H1 (cell line): Measurements from ENCODE around the gene SLC22A3. TPM values are rescaled to one million over a fixed set of nuclear protein-coding genes. Genes with fewer than 3 reads are reported as not detected.

Source experiments
- ASH2L ChIP-seq: fragments of 200-600, 300-600 bp; sonication (generic); IDR thresholded peaks from one replicate; pipeline ENCODE4 v1.7.1; 2017; ENCODE audit warnings: low read length
- ATF2 ChIP-seq: IDR thresholded peaks from 2 replicates; pipeline ENCODE4 v1.6.1; 2012; ENCODE audit warnings: low read length, inconsistent platforms
- CHD7 ChIP-seq: fragments of 300-600 bp; sonication (generic); IDR thresholded peaks from 2 replicates; pipeline ENCODE4 v1.7.1; 2012; ENCODE audit warnings: low read length, moderate library complexity, mild to moderate bottlenecking, inconsistent platforms; ENCODE audit not compliant: insufficient replicate concordance
- KDM1A ChIP-seq: fragments of 200-600, 300-600 bp; sonication (generic); IDR thresholded peaks from 2 replicates; pipeline ENCODE4 v1.7.1; 2016; ENCODE audit warnings: mild to moderate bottlenecking, low read length, borderline replicate concordance
- KDM4A ChIP-seq: IDR thresholded peaks from one replicate; pipeline ENCODE4 v1.7.1; 2012; ENCODE audit warnings: low read depth, mild to moderate bottlenecking, moderate library complexity, low read length, inconsistent platforms; ENCODE audit not compliant: severe bottlenecking
- RNF2 ChIP-seq: fragments of 200-900, 300-1000 bp; sonication (generic); IDR thresholded peaks from 2 replicates; pipeline ENCODE4 v1.7.1; 2016; ENCODE audit warnings: borderline replicate concordance, low read depth, mild to moderate bottlenecking, antibody characterized with exemption, low read length; ENCODE audit not compliant: poor library complexity, severe bottlenecking; ENCODE audit errors: missing control alignments
- SIRT6 ChIP-seq: IDR thresholded peaks from one replicate; pipeline ENCODE4 v1.7.1; 2012; ENCODE audit warnings: low read length, inconsistent platforms
- TAF1 ChIP-seq: IDR thresholded peaks from 2 replicates; pipeline ENCODE4 v1.6.1; 2011; ENCODE audit warnings: mild to moderate bottlenecking, low read depth, low read length
- polyA plus RNA-seq, 7 experiments: library from polyadenylated mRNA; depleted of rRNA in 3 of 7; stranded (reverse) in 5 of 7; unstranded in 2 of 7; fragments of >200 nt in 5 of 7; fragments of 200-250 nt in 2 of 7; gene quantifications; 1 replicate in 5 of 7; 2 replicates in 1 of 7; 4 replicates in 1 of 7; pipeline versions ENCODE4 v1.2.1 to v1.2.3, GENCODE V29; 2011 to 2013; ENCODE audit warnings: missing spikeins in 2 of 7, mixed read lengths in 2 of 7
- total RNA-seq: library from RNA; stranded (reverse); fragmentation: NEBNext Ultra II Directional; extraction: Animal tissue kit (Norgen Biotek cat#: 25700); gene quantifications from 2 replicates; pipeline ENCODE4 v1.2.1, GENCODE V29; 2021

Gene SLC22A3
- total and polyA plus RNA-seq, 2 of the 8 experiments (the other 6 are each of a cell fraction or from before 2014, with no cell fraction given) = 1.0 to 2.9 TPM

GRCh38 chr6:160348223-160349019 lies at the start of gene SLC22A3 (continued):
- TF ChIP-seq CHD7 (no peak), TAF1 (peak; percentile 9; the same call in 1 of the 2 replicates), KDM4A (peak; percentile 96), ASH2L (peak; percentile 84), ATF2 (no peak), RNF2 (peak; percentile 49), SIRT6 (no peak), KDM1A (no peak)
